ENCODE data around the gene HIF1A.
A peak's percentile ranks its signal among the peaks of the same experiment; 100 is the strongest.
"Not testable (repeated sequence)": the region's sequence is repeated elsewhere in the genome, so short reads cannot be mapped to it uniquely, and the experiment has no call there.

HIF1A gene

DNA sequence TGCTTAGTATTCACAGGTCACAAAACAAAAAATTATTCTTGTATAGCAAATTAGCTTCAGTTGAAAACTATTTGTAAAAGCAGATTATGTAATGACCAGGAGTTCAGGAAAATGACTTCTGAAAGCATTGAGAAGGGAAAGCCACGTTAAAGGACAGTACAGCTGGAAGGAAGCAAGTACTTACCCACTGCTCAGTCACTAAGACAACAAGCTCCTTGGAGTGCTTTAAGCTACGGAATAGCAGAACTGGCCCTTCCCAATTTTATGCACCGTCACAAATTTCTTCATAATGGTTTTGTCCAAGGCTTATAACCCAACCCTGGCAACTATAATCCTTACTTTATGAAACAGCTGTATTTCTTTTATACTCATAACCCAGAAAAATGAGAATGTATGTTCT, 54.0 kb downstream of the HIF1A start:
- DNase-seq (ENCODE audit: low spot score): no peak

DNA sequence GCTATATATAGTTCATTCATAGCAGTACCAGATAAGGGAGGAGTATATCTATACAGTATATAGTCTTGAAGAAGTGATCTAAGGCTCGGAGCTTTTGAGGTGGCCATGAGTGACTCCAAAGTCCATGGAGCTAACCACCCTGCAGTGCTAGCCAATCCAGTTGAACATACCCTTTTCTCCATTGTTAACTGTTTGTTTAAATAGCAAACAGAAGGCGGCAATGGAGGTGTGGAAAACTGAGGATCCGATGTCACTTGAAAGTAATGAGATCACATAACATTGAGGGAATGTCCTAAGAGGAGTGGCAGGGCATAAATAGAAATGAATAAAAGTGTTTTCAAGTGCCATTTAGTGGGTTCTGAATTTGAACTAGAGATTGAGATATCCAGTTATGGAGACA, 54.6 kb downstream of the HIF1A start:
- DNase-seq (ENCODE audit: low spot score): no peak

DNA sequence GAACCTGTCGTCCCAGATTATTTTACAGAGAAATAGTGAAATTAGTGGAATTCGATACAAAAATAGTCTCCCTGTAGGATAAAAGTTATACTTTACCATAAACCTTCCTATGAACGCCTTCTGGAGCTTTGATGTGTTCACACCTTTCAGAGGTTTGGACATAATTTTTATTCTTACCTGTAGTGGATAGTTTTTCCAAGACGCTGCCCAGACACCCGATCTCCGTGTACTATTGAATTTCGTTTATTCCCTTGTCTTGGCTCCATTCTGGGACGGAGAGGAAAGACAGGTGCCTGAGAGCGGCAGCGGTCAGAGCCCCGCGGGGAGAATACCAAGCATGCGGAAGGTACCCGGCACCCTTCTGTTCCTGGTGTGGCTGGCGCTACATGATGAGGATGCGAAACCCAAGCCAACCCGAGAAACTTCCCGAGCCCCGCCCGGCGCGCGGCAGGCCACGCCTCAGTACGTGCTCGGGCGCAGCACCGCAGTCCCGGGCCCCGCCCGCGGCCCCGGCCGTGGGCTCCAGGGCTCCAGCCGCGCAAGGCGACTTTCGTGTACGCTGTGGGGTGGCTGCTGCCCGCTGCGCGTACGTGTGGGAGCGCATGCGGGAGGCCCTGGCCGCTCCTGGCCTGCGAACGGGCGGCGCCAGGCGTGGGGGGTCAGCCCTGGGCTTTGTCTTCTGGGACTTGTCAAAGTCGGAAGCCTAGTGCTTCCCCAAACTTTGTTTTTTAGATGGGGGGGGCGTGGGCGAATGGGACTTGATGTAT, 55.6 kb downstream of the HIF1A start:
- DNase-seq (ENCODE audit: low spot score): peak; percentile 49

DNA sequence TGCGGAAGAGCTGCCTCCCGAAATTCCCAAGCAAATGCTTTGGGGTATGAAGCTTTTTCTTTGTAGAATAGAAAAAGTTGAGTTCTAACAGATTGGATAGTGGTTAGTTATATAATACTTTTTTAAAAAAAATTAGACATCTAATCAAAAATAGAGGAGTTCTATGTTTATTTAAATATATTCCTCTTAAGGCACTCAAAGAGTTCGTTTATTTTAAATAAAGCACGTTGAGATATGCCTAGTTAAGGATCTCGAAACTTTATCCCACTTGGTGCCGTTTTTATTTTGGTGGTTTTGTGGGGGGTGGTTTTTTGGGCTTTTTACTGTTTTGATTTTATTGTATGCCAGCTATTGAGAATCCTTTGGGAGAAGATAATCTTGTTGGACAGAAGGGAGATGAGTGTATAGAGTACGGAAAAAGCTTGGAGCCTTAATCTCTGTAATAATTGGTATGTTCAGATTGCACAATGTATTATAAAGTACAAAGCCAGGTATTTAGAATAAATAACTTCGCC, 56.2 kb downstream of the HIF1A start:
- no peak for DNase-seq (ENCODE audit: low spot score)

DNA sequence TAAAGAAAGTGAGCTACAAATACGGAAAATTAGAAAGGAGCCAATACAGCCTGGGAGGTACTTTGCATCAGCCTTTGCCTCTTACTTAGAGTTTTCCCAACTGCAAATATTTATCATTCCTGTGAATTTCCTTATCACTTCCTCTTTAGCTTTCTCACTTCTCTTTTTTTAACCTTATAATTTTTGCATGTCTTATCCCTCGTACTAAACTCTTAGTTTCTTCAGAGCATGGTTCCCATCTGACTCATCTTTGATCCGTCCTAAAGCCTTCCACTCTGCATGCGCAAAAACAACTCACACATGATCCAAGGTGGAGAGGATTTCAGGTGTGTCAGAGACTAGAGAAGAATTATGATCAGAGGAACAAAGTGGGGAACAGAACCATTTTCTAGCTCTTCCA, 57.3 kb downstream of the HIF1A start:
- DNase-seq (ENCODE audit: low spot score): no peak

DNA sequence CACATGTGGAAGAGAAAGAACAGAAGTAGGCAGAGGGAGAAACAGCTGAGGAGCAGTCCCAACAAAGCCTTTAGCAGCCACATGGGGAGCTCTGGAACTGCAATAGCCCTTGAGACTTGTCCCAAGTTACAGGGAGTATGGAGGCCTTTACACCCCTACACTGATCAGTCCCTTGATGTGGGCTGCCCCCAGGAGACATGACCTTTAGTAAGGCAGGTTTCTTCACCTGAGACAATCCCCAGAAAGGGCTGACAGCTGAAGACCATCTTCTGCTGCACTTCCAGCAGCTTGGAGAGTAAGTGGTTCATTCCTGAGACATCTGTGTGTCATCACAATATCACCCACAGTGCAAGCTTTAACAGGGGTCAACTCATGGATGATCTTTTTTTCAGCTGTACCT, 58.3 kb downstream of the HIF1A start:
- no peak for DNase-seq (ENCODE audit: low spot score)

DNA sequence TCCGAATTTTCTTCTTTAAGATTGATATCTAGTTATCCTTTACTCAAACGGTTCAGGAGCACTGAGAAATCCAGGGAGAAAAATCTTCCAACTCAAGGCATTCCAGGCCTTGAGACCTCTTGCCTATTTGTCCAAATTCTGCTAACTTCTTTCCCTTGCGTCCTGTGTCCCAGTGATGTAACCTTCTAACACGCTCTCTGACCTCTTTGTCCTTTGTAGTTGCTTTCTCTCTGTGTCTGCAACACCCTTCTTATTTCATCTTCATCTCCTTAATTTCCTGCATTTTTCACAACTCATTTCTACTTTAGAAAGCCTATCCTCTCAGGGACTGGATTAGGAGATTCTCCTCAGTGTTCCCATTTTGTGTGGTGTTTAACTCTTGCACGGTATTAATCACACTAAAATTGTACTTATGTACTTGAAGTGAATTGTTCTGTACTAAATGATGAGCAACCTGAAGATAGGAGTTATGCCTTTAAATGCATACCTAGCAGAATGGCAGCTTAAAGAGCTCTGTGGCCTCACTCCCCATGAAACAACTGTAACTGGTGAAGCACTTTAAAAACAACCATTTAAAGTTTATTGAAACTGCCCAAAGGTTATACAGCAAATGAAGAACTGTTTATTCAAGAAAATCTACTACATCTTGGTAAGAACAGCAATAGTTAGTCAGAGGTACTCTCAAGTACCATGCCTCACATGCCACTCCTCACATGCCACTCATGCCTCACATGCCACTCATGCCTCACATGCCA, 59.5 kb downstream of the HIF1A start:
- DNase-seq (ENCODE audit: low spot score): no peak

DNA sequence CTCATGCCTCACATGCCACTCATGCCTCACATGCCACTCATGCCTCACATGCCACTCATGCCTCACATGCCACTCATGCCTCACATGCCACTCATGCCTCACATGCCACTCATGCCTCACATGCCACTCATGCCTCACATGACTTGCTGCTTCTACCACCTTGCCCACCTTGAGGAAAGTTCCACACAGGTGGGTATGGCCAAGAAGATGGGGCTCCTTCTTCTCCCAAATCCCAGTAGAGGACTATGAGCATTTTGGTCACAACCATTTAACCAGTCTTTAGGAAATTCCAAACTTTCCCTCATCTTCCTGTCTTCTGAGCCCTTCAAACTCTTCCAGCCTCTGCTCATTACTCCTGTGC, 60.0 kb downstream of the HIF1A start:
- DNase-seq (ENCODE audit: low spot score): not testable (repeated sequence)

DNA sequence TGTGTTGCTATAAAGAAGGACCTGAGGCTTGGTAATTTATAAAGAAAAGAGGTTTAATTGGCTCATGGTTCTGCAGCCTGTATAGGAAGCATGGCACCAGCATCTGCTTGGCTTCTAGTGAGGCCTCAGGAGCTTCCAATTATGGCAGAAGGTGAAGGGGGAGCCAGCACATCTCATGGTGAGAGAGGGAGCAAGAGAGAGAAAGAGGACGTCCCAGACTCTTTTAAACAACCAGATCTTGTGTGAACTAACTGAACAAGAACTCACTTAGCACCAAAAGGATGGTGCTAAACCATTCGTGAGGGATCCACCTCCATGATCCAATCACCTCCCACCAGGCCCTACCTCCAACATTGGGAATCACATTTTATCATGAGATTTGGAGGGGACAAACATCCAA, 60.8 kb downstream of the HIF1A start:
- DNase-seq (ENCODE audit: low spot score): no peak

DNA sequence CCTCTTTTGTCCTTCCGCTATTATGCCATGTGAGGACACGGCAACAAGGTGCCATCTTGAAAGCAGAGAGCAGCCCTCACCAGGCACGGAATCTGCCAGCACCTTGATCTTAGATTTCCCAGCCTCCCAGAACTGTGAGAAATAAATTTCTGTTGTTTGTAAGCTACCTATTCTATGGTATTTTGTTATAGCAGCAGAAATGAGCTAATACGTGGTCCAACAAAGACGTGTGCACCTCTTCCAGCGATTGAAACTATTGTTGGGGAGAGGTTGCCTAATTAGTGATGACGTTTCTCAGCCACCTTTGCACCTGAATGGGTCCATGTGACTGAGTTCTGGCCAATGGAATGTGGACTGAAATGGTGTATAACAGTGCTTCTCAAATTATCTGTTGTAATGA, 64.6 kb downstream of the HIF1A start:
- DNase-seq (ENCODE audit: low spot score): no peak

DNA sequence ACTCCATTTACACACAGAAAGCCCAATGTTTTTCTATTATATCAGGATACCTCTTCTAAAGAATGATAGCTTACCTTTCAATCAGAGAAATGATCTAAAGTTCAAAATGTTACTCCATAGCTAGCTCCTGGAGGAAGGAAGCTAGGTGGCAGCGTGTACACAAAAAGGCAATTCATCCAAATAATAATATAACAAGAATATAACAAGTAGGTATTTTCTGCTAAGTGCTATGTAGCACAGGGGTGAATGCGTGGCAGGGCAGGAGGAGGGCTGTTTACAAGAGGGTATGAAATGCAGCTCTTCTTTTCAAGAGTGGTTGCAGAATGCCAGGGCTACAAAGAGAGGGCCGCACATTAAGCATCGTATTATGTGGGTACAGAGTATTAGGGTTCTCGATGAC, 66.2 kb downstream of the HIF1A start:
- no peak for DNase-seq (ENCODE audit: low spot score)

DNA sequence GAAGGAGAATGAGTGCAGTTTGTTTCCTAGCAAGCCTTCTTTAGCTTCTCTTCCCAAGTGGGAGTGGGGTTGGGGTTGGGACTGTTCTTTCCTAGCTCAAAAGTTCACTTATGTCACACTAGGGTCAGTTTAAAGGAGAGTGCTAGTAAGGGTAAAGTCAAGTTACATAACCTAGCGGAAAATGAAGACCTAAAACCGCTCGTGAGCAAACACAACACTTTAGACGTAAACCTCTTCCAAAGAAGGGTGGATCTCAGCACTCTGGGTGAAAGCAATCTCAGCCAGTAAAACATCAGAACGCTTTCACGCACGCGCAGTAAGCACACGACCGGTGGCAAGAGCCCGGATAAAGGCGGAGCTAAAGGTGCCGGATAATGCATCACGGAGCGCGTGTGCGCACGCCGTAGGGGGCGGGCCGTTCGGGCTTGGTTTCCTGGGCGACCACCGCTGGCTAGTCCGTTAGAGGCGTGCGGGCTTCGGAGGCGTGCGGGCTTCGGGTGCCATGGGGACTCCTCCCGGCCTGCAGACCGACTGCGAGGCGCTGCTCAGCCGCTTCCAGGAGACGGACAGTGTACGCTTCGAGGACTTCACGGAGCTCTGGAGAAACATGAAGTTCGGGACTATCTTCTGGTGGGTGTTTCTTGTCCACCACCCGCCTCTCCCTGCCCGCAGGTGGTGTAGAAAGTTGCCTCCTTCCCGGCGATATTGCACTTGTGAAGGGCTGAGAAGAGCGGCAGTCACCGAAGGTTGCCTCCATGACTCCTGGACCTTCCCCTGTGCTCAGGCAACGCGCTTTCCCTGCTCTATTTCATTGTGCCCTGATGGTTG, 66.9 kb downstream of the HIF1A start, which contains the start of gene SNAPC1:
SNAPC1 (plus strand) TSS at position 462 of the 828 bp plus-strand sequence; CDS start at position 503, 41 bp downstream.
- DNase-seq (ENCODE audit: low spot score): peak; percentile 98

DNA sequence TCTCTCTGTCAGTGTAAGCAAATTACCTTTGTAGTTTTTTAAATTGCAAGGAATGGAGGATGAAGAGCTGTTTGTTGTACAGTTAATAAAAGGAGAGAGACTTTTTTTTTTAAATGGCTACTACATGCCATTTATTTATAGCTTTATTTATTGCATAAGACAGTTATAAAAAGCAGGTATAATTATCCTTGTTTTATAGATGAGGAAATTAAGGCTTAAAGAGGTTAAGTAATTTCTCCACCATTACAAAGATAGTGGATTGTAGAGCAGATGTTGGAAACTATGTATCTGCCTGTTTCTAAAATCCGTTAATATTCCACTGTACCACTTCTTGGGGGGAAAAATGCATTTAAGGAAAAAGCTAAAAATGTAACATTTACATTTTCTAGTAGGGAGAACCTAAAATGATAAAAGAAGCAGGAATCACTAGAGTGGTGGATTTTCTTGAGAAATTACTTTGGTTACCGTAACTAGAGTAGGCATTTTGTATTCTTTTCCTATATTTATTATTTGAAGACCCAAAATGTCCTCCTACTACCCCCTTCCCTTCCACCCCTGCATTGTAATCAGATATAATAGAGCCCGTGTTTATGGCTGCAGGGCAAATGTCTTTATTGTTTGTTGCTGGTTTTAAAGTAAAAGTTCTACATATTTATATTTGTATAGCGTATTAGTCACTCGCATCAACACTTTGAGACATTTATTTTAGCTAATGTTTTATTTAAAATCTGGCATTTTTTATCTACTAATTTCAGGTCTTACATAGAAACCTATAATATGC, 69.2 kb downstream of the HIF1A start:
- no peak for DNase-seq (ENCODE audit: low spot score)

DNA sequence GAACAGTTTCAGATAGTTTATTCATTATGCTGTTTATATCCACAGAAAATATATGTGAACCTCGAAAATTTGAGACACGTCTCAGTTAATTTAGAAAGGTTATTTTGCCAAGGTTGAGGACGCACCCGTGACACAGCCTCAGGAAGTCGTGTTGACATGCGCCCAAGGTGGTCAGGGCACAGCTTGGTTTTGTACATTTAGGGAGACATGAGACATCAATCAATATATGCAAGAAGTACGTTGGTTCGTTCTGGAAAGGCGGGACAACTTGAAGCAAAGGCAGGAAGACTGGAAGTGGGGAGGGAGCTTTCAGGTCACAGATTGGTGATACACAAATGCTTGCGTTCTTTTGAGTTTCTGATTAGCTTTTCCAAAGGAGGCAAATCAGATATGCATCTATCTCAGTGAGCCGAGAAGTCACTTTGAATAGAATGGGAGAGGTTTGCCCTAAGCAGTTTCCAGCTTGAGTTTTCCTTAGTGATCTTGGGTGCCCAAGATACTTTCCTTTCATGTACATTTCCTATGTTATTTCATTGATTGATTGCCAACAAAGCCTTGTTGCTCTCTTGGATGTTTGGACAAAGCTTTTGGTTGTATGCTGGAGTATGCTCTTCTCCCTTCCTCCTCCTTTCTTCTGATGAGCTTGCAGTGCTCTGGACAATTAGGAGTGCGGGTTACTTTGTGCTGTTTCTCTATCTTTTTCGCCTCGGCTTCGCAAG, 70.1 kb downstream of the HIF1A start:
- no peak for DNase-seq (ENCODE audit: low spot score)

DNA sequence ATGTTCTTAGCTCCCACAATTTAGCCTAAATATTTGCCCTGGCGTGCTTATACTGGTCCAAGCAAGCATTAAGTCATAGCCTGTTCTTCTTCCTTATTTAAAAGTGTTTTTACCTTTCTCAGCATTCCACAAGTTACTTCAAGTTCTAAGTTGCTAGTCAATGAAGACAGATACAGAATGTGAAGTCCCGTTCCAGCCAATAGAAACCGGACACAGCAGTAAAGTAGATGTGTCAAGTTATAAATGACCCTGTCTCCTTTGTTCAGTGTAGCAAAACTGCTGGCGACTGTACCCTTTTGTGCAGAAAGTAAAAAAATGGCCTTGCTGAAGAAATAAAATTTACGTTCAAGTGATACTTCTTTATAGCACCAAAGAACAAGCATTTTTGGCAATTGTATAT, 70.8 kb downstream of the HIF1A start:
- DNase-seq (ENCODE audit: low spot score): no peak

DNA sequence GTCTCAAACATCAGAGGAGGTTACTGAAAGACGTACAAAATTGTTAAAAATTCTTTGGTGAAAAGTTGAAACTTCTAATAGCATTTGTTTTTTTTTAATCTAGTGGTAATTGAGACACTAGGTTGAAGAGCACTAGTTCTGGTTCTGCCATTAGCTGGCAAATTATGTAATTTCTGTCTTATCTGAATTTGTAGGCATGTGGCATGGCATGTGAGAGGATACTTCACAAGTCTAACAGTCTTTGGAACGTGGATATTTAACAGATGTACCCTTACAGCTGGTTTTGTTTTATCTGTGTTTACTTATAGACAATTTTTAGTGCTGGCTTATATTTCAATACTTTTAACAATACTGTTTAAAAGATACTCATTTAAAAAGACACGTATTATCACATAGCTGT, 72.9 kb downstream of the HIF1A start:
- no peak for DNase-seq (ENCODE audit: low spot score)

DNA sequence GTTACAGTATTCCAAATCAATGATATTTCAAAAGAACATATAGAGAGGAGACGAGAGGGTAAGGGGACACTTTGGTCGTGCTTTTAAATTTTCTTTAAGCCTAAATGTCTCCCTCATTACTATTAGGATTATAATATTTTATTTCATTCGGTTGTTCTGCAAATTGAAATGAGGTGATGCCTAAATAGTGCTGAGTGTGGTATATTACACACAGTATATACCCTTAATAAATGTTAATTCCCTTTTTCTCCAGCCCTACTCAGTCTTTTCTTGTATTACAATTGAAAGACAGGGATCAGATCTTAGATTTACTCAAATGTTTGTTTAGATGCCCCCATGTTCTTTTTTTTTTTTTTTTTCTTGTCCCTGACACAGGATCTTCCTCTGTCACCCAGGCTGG, 74.6 kb downstream of the HIF1A start:
- no peak for DNase-seq (ENCODE audit: low spot score)

DNA sequence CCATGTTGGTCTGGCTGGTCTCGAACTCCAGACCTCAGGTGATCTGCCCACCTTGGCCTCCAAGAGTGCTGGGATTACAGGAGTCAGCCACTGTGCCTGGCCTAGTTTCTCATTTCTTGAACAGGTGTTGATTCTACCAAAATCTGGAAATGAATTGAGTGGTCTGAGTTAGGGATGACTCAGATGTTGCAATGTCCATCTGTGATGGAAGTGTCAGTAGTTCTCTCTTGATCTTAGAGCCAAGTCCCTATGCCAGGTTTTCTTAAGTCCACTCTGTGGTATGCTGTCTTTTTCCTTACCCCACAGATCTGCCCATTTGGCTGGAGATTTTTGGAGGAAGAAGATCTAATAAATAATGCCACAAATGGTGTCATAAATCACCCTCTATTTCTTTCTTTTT, 79.5 kb downstream of the HIF1A start:
- no peak for DNase-seq (ENCODE audit: low spot score)

DNA sequence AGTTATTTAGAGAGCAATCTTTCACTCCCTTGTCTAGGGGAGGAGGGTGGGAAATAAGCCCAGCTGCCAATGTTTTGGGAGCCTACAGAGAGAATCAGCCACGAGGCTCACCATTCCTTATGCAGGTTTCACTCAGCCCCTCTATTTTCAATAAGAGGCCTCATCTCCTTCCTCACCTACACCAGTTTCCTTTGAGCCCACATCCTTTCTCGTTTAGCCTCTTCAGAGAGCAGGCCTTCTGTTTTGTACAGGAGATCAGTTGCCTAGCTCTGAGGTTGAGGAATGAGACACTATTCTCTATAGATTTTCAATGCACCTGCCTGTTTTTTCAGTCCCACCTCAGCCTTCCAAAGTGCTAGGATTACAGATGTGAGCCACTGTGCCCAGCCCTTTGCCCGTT, 84.8 kb downstream of the HIF1A start:
- no peak for DNase-seq (ENCODE audit: low spot score)

DNA sequence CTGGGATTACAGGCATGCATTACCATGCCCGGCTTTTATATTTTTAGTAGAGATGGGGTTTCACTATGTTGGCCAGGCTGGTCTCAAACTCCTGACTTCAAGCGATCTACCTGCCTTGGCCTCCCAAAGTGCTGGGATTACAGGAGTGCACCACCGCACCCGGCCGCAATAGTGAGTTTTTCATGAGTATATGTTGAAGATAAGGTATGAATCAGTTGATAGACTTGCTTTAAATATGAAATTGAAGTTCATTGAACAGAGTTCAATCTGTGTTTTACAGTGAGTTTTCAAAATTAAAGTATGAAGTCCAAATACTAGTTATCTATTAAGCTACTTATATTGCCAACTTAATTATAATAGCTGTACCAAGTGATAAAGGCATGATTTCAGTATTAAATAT, 102.0 kb downstream of the HIF1A start:
- no peak for DNase-seq (ENCODE audit: low spot score)
